GM18508 (cell line): ENCODE measurements around the gene ZNF407.

Experiments
- ATAC-seq: cut with Tn5 transposase; IDR thresholded peaks from one replicate; pipeline ENCODE4 v1.9.1; 2021; ENCODE audit warnings: moderate number of reproducible peaks; ENCODE audit not compliant: insufficient read depth, unreplicated experiment

The ZNF407 gene

DNA sequence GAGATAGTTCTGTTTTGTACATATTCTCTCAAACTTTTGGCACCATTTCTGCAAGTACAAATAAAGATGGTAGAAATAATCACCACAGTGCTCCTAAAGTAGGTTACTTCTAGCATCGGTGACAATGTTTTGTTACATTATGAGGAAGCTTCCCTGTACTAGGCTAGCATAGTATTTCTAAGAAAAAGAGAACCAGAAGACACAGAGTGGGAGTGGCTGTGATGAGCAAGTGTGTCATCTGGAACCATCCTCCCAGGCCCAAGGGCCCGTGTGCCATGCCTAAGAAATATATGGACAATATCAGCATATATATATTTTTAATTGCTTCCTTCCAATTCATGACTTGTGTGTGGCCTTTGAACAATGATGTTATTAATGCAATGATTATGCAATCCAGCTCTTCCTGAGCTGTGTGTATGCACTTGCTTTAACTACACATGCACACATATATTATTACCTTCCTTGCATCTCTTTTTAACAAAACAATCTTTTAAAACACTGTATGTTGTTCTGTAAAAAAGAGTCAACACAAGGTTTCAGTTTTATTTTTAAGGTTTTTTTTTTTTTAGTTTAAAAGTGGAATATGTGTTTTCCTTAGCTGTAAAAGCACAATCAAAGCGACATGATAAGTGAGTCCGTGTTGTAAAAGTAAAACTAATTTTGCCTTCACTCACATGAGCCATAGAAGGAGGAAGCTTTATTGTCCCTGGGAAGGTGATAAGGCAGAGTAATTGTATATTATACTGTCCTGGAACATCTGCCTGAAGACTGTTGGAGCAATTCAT, 303.9 kb downstream of the ZNF407 start:
- no peak for ATAC-seq

DNA sequence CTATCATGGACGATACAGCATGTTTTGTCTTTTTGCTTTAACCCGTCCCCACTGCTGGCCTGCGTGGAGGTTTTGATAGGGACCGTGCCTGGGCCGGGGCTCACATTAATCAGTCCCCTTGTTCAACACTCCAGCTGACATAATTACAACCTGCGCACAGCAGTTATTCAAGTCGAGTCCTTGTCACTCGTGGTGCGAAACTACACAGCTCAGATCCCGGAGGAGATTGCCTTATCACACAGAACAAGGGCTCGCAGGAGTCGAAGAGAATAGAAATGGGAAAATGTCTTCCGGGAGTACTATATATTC, 304.4 kb downstream of the ZNF407 start:
- ATAC-seq: no peak

DNA sequence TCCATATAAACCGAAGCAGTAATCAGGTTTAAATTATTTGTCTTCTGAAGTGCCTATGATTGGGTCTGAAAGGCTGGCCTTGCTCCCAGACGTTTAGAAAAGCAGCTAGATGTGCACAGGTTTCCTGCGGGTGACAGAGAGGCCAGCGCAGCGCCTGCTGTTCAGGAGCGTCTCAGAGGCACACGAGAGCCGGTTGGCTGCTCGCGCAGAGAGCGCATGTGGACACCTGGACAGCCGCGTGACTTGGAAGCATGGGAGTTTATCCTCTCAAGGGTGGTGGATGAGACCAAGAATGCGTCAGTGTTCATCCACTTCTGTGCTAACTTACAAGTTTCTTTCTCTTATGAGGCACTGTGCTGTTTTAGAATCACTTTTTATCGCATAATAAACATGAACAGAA, 307.6 kb downstream of the ZNF407 start:
- no peak for ATAC-seq

DNA sequence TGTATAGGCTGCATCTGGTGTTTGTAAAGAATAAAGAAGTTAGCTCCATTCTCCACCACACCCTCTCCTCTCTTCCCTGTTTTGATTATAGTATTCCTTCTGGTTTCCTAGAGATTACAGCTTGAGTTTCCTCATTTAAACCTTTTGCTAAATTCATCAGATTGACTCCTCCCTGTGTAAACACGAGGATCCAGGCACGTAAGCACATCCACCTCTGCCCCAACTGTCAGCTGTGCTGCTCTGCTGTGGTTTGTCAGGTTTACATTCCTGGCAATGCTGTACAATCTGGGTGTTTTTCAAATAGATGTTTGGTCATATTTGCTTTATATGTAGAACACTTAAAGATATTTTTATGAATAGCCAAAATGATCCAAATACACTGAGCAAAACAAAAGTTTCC, 308.5 kb downstream of the ZNF407 start:
- no peak for ATAC-seq

DNA sequence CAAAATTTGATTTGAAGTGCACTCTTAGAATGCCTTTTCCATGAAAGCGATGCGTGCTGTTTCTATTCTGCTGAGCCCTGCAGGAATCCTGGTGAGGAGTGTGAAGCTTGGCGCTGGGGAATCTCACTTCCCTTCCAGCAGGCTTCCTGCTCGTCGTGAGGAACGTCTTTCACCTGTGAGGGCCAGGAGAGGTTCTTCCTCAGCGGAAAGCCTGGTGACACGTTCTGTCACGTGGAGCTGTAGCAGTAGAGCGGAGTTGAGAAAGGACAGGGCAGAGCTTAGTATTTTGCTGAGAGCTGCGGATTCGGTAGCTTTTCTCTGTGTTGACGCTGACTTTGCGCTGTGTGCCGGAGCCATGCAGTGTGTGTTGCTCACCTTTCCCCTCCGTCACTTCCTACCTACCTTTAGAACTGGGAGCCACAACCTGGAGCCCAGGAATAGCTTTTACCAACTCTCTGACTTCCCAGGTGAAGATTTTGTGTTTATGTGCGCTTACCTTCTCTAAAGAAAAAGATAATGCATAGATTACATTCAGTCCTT, 316.5 kb downstream of the ZNF407 start:
- no peak for ATAC-seq

DNA sequence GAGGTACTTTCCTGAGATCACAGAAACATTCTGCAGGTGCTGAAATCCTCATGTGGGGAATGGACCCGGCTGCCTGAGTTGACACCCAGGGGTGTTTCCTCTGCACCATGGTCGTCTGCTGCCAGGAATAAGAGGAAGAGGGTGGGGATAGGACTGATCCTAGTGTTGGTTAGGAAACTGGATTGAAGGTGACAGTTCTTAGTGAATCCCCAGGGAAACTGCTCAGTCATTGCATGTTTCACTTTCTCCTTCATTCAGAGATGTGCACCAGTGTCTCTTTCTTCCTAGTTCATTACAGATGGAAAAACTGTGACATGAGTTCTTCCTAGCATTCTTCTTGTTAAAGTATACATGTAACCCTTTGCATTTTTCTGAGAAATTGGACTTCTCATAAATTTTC, 317.0 kb downstream of the ZNF407 start:
- no peak for ATAC-seq

DNA sequence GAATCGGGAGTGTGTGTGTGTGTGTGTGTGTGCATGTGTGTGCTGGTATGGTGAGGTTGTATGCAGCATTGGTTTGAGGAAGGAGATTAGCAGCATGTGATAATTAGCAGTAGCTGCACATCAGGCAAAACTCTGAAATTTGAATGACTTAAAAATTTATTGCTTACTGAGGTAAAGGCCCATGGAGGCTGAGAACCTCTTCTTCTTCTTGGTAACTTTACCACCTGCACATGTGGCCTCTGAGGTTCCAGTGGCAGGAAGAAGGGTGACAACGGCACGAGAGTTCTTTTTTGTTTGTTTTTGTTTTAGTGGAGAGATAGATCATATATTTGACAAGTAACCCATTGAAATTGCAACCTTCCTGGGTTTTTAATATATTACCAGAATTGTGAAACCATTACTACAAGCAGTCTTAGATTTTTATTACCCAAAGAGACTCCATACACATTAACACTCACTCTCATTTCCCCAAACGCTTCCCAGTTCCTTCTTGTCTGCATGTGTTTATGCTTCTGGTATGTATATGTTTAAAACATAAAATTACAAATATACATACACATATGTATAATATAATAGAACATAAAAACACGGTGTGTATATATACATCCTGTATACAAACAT, 319.2 kb downstream of the ZNF407 start:
- ATAC-seq: no peak

DNA sequence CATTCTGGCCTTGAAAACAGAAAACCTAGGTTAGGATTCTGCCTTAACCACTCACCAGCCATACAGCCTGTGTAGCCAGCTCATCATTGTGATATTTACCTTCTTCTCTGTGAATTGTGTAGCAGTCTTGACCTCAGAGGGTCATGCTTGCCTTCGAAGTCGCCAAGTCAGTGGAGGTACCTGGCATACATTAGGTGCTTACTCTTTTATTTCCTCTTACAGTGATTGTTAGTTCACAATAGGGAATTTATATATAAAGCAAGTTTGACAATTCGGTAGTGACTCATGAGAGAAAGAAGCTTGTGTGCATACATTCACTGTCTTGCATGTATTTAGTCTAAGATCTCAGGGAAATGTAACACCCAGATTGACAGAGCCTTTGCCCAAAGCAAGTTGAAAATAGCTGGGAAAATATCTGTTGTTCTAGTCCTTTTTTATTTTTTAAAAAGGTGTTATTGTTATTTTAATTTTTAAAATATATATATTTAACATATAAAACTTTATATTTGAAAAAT, 320.7 kb downstream of the ZNF407 start:
- ATAC-seq: no peak

DNA sequence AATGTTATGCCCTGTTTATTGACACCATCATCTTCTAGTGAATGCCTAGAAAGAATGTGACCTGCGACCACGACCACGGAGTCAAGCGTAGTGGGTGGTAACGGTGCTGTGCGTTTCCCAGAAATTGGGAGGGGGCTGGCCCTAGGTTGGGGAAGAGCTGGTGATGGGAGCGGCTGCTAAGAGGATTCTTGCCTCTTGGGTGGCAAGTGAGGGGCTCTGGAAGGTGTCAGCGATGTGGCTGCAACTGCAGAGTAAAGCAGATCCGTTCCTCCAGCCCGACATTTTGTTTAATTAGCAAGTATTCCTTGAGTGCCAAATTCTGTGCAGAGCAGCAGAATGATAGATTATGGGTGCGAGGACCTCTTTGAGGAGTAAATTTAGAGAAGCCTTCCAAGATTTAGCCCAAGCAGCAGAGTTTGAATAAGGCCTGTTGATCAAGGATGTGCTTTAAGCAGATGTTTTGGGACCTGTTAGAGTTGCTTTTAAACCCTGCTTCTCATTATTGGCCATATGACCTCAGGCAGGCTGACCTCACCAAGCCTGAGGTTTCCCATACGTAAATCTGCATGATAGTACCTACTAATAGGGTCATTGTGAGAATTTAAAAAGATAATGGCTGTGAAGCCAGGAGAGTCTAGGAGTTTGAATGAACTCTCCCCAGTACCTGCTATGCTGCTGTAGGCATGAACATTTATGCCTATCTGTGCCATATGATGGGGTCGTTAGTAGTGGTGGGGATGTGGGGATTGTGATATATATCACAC, 323.6 kb downstream of the ZNF407 start:
- ATAC-seq: no peak

DNA sequence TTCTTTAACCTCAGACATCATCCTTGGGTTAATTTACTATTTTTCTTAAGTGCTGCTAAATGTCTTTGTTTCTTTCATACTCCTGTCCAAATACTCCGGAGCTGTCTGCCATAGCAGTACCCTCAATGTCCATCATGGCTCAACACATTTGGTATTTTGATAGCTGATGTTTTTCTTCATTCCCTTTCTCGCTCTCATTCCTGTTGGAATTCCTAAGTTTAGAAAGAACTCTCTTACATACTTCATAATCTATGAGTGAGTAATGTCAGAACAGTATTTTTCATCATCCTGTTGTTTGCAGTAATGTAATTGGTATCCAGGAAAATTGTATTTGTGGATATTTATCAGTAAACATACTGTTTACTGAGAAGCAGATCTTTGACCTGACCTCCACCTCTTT, 328.4 kb downstream of the ZNF407 start:
- ATAC-seq: no peak

DNA sequence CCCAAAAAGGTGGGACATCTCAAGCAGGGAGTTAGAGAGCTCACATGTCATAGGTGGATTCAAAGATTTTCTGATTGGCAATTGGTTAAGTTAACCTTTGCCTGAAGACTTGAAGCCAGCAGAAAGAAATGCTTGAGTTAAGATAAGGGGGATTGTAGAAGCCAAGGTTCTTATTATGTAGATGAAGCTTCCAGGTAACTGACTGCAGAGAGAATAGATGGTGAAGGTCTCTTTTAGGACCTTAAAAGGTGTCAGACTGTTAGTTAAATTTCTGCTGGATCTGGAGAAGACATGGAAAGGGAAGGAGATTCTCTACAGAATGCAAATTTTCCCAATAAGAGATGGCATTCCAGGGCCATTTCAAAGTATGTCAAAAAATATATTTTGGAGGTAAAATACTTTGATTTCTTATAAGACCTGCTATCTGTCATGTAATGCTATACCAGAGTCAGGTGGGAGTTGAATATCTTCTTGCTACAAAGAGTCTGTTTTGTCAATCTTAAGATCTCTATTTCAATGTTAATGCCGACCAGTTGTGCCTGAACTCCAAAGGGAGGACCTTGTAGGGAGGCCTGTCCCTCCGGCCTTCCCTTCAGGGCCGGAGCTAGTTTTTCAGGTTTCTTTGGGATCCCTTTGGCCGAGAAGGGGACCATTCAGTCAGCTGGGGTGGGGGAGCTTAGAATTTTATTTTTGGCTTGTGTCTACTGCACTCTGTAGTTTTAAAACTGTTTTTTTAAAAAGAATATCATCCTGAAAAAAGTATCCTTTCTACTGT, 330.7 kb downstream of the ZNF407 start:
- ATAC-seq: no peak

DNA sequence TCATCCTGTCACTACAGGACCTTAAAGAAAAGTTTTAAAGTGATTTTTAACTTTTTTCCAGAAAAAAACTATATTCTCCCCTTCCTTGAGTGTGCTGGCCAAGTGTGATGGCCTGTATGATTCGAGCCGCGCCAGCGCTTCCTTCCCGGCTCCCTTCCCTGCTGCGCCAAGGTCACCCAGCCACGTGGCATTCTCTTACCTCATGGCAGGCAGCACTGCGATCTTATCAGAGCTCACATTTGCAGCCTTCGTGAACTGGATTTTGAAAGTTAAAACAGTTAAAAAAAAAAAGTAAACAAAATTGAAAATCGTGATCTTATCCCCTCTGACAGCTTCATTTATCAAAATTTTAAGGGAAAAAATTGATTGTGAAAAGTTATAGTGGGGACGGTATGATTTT, 331.4 kb downstream of the ZNF407 start:
- no peak for ATAC-seq

DNA sequence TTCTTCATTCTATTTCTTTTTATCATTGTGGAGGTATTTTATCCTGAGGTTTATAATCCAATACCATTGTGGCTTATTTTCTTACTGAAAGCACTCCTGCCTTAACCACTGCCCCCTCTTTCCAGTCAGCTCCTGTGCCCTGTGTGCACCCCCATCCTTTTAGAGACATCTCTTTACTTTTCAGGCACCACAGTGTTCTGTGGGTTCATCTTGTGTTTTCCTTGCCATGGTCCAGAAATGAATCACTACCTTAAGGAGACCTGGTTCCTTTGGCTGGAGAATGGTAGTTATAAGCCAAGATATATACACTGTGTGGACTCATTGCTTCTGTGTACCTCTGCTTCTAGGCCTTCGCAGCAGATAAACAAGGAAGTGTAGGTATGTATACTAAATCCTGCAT, 332.9 kb downstream of the ZNF407 start:
- ATAC-seq: no peak

DNA sequence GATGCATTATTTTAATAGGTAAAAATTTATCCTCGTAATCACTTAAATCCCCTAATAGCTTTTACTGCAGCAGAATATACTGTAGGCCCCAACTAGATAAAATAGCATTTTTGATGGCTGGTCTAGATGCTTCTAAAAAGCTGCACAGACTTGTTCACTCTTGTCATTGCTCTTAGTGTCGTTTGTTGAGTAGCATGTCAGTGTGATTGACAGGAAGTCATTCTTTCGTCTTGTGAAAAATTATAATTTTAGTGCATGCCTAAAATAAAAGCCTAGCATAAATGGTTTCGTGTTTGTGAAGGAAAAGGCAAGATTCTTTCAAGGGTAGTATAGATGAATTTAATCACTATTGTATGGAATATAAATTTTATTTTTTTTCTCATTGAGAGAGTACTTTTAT, 336.3 kb downstream of the ZNF407 start:
- no peak for ATAC-seq

DNA sequence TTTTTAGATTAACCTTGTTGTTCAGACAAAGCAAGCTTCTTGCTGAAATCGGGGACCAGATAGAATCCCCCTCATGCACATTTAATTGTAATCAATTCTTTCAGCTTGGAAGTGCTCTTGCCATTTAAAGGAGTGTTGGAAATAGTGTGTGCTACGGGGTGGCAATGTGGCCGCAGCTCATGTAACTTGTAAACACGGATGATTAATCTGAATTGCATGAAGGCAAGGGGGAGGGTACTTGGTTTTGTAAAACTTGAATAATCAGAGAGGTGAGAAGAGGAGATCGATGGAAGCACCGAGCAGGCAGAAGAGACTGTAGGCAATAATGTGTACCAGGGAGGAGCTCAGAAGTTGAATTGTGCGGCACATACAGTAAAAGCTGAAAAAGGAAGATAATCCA, 337.8 kb downstream of the ZNF407 start:
- ATAC-seq: no peak

DNA sequence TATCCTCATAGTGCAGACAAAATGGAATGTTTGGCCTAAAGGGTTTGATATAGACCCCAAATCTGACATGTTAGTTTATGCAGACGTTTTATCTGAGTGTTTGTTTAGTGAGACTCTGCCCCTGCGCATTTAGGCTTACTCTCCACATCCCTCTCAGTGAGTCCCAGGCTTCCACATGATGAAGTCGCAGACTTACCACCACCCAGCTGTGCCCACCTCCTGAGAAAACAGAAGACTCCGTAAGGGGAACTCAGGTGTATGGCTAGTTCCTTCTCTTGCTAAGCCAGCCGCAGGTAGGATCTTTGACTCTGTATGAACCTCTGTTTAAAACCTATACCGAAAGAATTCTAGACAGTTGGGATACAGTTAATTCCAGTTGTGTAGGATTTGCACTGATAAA, 338.7 kb downstream of the ZNF407 start:
- no peak for ATAC-seq

DNA sequence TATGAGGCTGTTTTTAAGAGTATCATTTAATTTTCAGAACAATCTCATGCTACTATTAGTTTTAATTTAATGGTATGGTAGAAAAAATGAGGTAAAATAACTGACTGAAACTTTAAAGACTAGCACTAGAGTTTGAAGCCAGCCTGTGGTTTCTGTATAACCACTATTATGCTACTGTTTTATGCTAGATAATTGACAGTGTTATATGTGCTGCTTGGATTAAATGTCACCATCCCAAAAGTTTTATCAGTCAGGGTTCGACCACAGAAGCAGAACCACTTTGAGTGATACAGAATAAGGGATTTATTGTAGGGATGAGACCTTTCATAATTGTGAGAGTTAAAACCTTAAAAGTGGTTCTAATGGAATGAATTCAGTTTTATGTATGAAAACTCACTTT, 339.6 kb downstream of the ZNF407 start:
- no peak for ATAC-seq

DNA sequence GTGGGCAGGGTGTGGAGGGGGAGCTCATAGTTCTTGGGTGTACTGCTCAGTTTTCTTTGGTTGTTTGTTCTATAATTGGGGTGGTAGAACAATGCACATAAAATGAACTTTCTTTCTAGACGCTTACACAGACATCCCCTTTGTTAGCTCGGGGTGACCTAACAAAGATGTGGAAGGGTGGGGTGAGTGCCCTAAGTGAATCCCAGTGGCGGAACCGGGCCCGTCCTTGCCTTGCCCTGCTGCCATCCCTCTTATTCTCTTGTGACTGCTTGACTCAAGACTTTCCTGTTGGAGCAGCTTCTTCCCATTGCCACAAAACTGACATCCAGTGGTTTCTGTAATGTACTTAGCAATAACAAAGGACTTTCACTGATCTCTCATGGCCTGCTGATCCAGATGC, 343.2 kb downstream of the ZNF407 start:
- no peak for ATAC-seq

DNA sequence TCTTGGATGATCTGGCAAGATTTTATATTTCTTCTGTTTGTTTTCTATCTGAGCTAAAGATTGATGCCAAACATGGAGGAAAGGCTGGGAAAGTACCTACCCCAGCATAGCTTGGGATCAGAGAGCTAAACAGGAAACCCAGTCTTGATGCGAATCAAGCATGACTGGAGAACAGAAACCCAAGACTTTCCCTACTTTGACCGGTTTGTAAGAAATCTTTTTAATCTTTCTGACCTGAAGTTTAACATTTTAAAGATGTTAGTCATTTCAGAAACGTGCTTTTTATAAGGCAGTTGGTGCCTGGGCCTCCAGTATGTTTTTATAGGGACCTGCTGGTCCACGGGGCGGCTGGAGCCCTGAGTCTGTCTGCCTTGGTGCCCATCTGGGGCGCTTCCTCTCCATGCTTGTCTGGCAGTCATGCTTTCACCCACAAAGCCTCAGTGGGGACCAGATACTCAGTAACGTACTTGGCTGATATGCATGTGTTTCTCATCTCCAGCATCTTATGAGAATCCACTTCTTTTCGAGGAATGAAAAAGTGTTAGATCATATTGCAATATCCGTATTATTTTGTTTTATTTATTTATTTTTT, 344.7 kb downstream of the ZNF407 start:
- ATAC-seq: no peak

DNA sequence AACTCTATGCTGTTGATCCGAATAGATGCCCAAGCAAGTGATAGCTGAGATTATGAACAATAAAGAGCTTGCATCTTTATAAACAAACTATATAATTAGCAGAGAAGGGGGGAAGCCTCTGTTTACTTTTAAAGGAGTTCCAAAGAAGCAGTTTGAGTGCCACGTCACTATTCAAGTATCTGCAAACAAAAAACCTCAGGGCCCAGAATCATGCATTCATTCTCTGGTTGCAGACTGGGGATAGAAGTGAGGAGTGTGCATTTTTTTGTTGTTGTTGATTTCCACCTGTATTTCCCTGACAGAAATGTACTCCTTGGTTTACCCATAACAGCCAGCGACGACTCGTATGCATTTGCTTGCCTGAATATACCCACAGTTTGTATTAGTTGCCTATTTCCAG, 347.0 kb downstream of the ZNF407 start:
- no peak for ATAC-seq
